Diencephalon (tissue), 1 donor: ENCODE data around the gene LIPH. TPM values are rescaled to one million over a fixed set of nuclear protein-coding genes. Genes with fewer than 3 reads are reported as not detected.

Source experiments
- total RNA-seq: library from RNA; depleted of rRNA; stranded (reverse); fragments of >200 nt; gene quantifications from one replicate; pipeline ENCODE4 v1.2.3, GENCODE V29; 2014

LIPH gene
- 0.46 TPM for total RNA-seq

GRCh38 chr3:185552358-185552877 is at the start of gene LIPH:
TSS of gene LIPH (minus strand) at chr3:185552588. CDS start at chr3:185552471, 117 bp downstream.

GRCh38 chr3:185585859-185586685 is 33.7 kb upstream of the LIPH start, which contains the start of gene SENP2:
TSS of gene SENP2 (plus strand) at chr3:185586295. CDS start at chr3:185586414, 119 bp downstream.

GRCh38 chr3:185498503-185499396 is 53.6 kb downstream of the LIPH start, which contains the start of gene TMEM41A:
TSS of gene TMEM41A (minus strand) at chr3:185499035. CDS start at chr3:185498961, 74 bp downstream.

Other genes with a start within 250 kb of the LIPH start
- 46.4 TPM for gene MAP3K13, start 189.5 kb downstream of the LIPH start, total RNA-seq
- gene TMEM41A, start 53.6 kb downstream of the LIPH start, total RNA-seq, result 13.1 TPM
- 50.3 TPM for gene SENP2, start 33.7 kb upstream of the LIPH start, total RNA-seq